HG02678 (cell line): Measurements from ENCODE around the gene USP20.

Experiments
- ATAC-seq: cut with Tn5 transposase; IDR thresholded peaks from one replicate; pipeline ENCODE4 v1.9.1; 2021; ENCODE audit warnings: mild to moderate bottlenecking, moderate library complexity; ENCODE audit not compliant: unreplicated experiment

The USP20 gene

GRCh38 chr9:129910628-129911567 is 75.6 kb downstream of the USP20 start:
- no peak for ATAC-seq

- no peak for ATAC-seq
Observed at GRCh38 chr9:129914051-129914450, 78.8 kb downstream of the USP20 start.

GRCh38 chr9:129916707-129917106 is 81.4 kb downstream of the USP20 start:
- no peak for ATAC-seq

GRCh38 chr9:129918296-129918950 is 83.2 kb downstream of the USP20 start:
- ATAC-seq = no peak

- no peak for ATAC-seq
Observed at GRCh38 chr9:129919277-129919676, 84.0 kb downstream of the USP20 start.

GRCh38 chr9:129919841-129920240 is 84.6 kb downstream of the USP20 start:
- no peak for ATAC-seq

- no peak for ATAC-seq
Observed at GRCh38 chr9:129921905-129922304, 86.6 kb downstream of the USP20 start.

- no peak for ATAC-seq
Observed at GRCh38 chr9:129923589-129923988, 88.3 kb downstream of the USP20 start.

- ATAC-seq = no peak
Observed at GRCh38 chr9:129929496-129930125, 94.4 kb downstream of the USP20 start.

- no peak for ATAC-seq
Observed at GRCh38 chr9:129930743-129931142, 95.5 kb downstream of the USP20 start.
